Measurements from ENCODE around the gene TMEM141.
"Not testable (repeated sequence)": the region's sequence is repeated elsewhere in the genome, so short reads cannot be mapped to it uniquely, and the experiment has no call there.

TMEM141 gene

GRCh38 chr9:136835932-136836904 is 45.1 kb downstream of the TMEM141 start:
- DNase-seq, result no peak

- no peak for DNase-seq
Observed at GRCh38 chr9:136837146-136837855, 46.2 kb downstream of the TMEM141 start.

- not testable (repeated sequence) for DNase-seq
Observed at GRCh38 chr9:136837856-136838277, 46.7 kb downstream of the TMEM141 start.

DNA sequence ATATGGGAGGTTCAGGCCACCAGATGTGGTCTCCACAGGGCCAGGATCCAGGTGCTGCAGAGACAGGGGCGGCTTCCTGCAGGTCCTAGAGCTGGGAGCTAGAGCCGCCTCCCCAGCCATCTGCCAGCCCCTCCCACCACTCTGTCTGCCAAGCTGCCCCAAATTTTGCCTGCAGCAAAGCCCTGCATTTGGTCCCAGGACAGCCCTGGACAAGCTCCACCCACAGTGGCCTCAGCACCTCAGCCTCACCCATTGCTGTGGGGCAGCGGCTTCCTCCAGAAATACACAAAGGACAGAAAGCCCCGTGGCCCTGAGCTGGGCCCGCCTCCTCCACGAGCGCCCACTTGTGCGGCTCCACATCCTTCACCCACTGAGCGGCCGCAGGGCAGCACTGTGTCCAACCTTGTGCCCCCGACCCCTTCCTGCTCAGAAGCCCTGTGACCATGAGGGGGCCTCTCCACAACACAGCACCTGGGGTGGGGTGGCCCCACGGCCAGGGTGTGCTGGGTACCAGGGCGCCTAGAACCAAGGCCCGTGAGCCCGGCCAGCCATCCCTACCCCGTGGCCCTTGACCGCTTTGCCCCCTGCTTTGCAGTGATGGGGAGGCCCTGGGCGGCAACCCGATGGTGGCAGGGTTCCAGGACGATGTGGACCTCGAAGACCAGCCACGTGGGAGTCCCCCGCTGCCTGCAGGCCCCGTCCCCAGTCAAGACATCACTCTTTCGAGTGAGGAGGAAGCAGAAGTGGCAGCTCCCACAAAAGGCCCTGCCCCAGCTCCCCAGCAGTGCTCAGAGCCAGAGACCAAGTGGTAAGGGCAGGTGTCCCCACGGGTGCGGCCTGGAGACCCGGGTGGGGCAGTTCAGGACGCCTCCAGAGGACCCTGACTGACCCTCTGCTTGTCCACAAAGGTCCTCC is 47.4 kb downstream of the TMEM141 start:
- DNase-seq, result no peak

DNA sequence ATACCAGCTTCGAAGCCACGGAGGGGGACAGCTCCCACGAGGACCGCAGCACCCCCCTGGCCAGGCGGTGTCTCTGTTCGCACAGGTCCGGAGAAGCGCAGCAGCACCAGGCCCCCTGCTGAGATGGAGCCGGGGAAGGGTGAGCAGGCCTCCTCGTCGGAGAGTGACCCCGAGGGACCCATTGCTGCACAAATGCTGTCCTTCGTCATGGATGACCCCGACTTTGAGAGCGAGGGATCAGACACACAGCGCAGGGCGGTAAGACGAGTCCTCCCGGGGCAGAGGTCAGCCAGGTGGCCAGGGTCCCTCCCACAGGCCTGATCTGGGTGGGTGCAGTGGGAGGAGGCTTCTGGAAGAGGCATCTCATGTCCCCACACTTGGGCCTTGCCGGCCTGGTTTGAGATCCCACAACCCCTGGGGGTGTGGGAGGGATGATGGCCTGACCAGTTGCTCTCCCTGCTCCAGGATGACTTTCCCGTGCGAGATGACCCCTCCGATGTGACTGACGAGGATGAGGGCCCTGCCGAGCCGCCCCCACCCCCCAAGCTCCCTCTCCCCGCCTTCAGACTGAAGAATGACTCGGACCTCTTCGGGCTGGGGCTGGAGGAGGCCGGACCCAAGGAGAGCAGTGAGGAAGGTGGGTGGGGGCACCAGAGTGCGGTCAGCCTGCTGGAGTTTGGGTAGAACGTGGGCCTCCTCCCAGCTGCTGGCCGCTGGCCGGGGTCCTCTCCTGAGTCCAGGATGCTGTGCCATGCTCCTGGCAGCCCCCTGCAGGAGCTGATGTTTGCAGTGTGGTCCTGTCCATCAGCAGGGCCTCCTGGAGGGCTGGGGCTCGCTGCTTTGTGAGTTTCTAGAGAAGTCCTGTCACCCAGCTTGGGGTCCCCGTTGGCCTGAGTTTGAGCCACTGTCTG is 48.3 kb downstream of the TMEM141 start:
- DNase-seq, result no peak

DNA sequence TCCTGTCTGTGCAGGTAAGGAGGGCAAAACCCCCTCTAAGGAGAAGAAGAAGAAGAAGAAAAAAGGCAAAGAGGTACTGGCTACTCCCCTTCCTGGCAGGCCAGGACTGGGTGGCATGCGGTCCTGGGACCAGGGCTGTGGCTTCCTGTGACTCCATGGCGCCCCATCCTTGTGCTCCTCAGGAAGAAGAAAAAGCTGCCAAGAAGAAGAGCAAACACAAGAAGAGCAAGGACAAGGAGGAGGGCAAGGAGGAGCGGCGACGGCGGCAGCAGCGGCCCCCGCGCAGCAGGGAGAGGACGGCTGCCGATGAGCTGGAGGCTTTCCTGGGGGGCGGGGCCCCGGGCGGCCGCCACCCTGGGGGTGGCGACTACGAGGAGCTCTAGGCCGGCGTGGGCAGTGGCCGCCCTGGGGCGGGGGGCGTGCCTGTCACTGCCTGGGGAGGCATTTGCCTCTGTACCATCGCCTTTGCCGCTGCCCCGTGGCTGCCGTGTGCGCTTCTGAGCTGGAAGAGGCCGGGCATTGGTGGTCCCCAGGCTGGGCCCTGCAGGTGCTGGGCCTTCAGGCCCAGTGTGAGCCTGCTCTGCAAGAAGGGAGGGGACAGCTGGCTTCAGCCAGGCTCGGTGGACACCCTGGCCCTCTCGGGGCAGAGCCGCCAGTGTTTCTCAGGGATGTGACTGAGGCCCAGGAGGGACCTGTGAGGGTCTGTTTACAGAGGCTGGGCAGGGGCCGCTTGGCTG is 49.2 kb downstream of the TMEM141 start:
- no peak for DNase-seq

DNA sequence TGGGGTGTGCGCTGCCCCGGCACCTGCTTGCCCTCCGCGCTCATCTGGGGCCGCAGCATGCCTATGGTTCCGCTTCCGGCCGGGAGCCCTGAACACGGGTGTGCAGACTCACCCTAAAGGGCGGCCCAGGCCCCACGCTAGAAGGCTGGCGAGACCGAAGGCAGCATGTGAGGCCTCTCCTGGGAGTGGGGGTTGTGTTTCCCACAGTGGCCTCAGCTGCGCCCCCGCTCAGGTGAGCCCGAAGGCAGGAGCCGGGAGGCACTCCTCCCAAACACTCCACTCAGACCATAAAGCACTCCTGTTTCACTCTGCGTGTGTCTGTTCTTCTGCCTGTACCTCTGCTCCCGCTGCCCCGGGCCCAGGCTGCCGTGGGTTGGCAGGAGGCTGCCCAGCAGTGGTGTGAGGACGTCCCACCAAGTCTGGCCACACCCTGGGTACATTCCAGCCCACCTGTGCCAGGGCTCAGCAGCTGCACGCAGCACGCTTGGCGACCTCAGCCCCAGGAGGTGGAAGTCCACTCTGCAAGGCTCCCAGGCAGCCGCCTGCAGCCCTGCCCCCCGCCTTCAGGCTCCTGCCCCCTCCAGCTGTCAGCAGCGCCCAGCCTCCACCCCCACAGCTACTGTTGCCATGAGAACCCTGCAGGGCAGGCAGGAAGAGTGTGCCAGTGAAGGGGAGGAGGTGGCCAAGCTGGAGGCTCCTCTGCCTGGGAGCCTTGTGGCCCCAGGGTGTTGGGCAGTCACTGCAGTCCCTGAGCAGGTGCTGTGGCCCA is 49.9 kb downstream of the TMEM141 start:
- DNase-seq, result no peak

GRCh38 chr9:136841646-136842379 is 50.7 kb downstream of the TMEM141 start:
- DNase-seq, result not testable (repeated sequence)

- peak; percentile 70 for DNase-seq
Observed at GRCh38 chr9:136842380-136842948, 51.3 kb downstream of the TMEM141 start, which contains the start of gene AJM1. TSS of gene AJM1 (plus strand) at chr9:136842478. CDS start at chr9:136844415, 1,937 bp downstream.
